ENCODE results near the gene IDH2. TPM values are rescaled to one million over a fixed set of nuclear protein-coding genes. Genes with fewer than 3 reads are reported as not detected.

Gene IDH2
- total and polyA plus RNA-seq, 2 of the 4 experiments (the other 2 are of a cell fraction): 84.9 to 118 TPM

DNA sequence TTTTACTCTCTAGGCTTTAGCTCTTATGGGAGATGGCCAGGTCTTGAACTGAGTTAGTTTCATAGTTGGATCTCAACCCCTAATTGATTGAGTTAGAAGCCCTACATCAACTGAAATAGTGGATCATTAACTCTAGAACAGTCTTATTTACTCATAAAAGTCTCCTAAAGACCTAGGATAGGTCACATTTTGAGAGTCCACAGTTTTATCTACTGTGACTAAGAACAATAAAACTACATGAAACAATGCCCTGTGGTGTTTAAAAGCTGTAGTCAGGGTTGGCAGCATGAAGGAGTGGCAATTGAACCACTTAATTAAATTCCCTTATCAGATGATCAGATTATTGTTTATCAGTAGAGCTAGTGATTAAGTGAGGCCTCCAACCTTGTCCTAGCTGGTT, 22.2 kb upstream of the IDH2 start:
- Histone ChIP-seq H2BK120ac (ENCODE audit: low read depth, low read length) (no peak overlapping the region), H2BK5ac (ENCODE audit: low read depth, low read length, poor library complexity, severe bottlenecking) (no peak overlapping the region), H2BK15ac (ENCODE audit: low read depth, low read length) (no peak overlapping the region), H3K14ac (replicated peaks; ENCODE audit: low read depth, low read length) (no peak overlapping the region), H3K27ac (ENCODE audit: insufficient read depth, low read length) (no peak overlapping the region), H3K9ac (ENCODE audit: low read depth, low read length) (no peak overlapping the region), H3K4me2 (ENCODE audit: low read depth, low read length) (no peak overlapping the region), H3K56ac (ENCODE audit: extremely low read depth, insufficient read depth, low read length) (no peak overlapping the region), H2AFZ (replicated peaks; ENCODE audit: low read length, poor library complexity) (no peak overlapping the region), H3K79me1 (ENCODE audit: low read depth in 1 of 2, low read length in 2 of 2) (no peaks in the 10 kb centered on the region), H3K36me3 (ENCODE audit: control insufficient read depth, insufficient read depth, low read length) (no peaks in the 10 kb centered on the region), H2AK5ac (ENCODE audit: low read depth, low read length) (no peak overlapping the region), H4K5ac (ENCODE audit: low read depth, low read length) (no peak overlapping the region), H3K27me3 (ENCODE audit: control insufficient read depth, insufficient read depth, low read length) (peaks cover 7% of the 10 kb centered on the region), H3K9me1 (ENCODE audit: insufficient read depth, low read length) (peaks cover 5% of the 10 kb centered on the region; the same call in 1 of the 2 replicates), H2BK20ac (ENCODE audit: low read depth, low read length) (no peak overlapping the region), H4K20me1 (ENCODE audit: insufficient read depth, low read length) (no peaks in the 10 kb centered on the region), H4K91ac (ENCODE audit: insufficient read depth, low read depth, low read length) (no peak overlapping the region), H3K9me3 (ENCODE audit: control insufficient read depth, insufficient read depth, low read length) (no peaks in the 10 kb centered on the region), H3K4me1 (ENCODE audit: control insufficient read depth, insufficient read depth, low read length) (peaks cover 5% of the 10 kb centered on the region), H2AK9ac (replicated peaks; ENCODE audit: low read depth, low read length, poor library complexity) (no peak overlapping the region), H3K4ac (ENCODE audit: low read depth, low read length) (no peak overlapping the region), H3K4me3 (ENCODE audit: insufficient read depth, low read depth, low read length) (no peak overlapping the region), H3K23ac (ENCODE audit: low read depth, low read length) (no peak overlapping the region), H4K8ac (ENCODE audit: low read depth in 2 of 2, low read length in 2 of 2) (no peak overlapping the region), H3K18ac (ENCODE audit: low read depth, low read length) (no peak overlapping the region)
- BruUV-seq (replicated peaks): no TSS peak
- dilution Hi-C loops (cut with HindIII; ENCODE audit: low sequenced_read_pairs, unreplicated experiment): no loop called here
- DNase-seq (no peak), ATAC-seq (ENCODE audit: low read depth) (no peak)
- TF ChIP-seq CHD1 (IDR thresholded peaks at IDR 0.05; ENCODE audit: low read depth, low read length): no peak
- TF ChIP-seq, protein P1, sequence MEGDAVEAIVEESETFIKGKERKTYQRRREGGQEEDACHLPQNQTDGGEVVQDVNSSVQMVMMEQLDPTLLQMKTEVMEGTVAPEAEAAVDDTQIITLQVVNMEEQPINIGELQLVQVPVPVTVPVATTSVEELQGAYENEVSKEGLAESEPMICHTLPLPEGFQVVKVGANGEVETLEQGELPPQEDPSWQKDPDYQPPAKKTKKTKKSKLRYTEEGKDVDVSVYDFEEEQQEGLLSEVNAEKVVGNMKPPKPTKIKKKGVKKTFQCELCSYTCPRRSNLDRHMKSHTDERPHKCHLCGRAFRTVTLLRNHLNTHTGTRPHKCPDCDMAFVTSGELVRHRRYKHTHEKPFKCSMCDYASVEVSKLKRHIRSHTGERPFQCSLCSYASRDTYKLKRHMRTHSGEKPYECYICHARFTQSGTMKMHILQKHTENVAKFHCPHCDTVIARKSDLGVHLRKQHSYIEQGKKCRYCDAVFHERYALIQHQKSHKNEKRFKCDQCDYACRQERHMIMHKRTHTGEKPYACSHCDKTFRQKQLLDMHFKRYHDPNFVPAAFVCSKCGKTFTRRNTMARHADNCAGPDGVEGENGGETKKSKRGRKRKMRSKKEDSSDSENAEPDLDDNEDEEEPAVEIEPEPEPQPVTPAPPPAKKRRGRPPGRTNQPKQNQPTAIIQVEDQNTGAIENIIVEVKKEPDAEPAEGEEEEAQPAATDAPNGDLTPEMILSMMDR (conservative IDR thresholded peaks at IDR 0.05; ENCODE audit: low read depth, low read length): no peak
- in situ Hi-C loops (cut with MboI; ENCODE audit: low sequenced_read_pairs): no loop called here
- intact Hi-C loops (cut with micrococcal nuclease): no loop called here
- ChIA-PET POLR2A (ENCODE audit: unreplicated experiment) (no interaction called here), CTCF (no interaction called here)
